HepG2 (cell line): ENCODE data around the gene RUVBL1. TPM values are rescaled to one million over a fixed set of nuclear protein-coding genes. Genes with fewer than 3 reads are reported as not detected.

Source experiments
- CBX5 ChIP-seq: sonication (generic); formaldehyde crosslinking; IDR thresholded peaks from 2 replicates; pipeline ENCODE4 v1.4.0; 2020; ENCODE audit warnings: missing genetic modification reagents, borderline replicate concordance
- SALL1 ChIP-seq: sonication (generic); formaldehyde crosslinking; IDR thresholded peaks from 2 replicates; pipeline ENCODE4 v1.8.0; 2022; ENCODE audit warnings: mild to moderate bottlenecking, missing genetic modification reagents
- SKI ChIP-seq: fragments of 450-650 bp; IDR thresholded peaks from one replicate; pipeline ENCODE4 v1.6.1; 2018; ENCODE audit warnings: mild to moderate bottlenecking; ENCODE audit not compliant: partially characterized antibody
- SP5 ChIP-seq: IDR thresholded peaks from 2 replicates; pipeline ENCODE4 v1.6.1; 2016; ENCODE audit warnings: low read depth, borderline replicate concordance
- TBL1XR1 ChIP-seq: fragments of 150-350 bp; IDR thresholded peaks from 2 replicates; pipeline ENCODE4 v1.6.1; 2014; ENCODE audit warnings: borderline replicate concordance, low read length; ENCODE audit not compliant: partially characterized antibody
- polyA plus RNA-seq, 8 experiments: library from polyadenylated mRNA; depleted of rRNA in 3 of 8; stranded (reverse) in 7 of 8; unstranded in 1 of 8; fragments of >200 nt; fragmentation: Illumina TruSeq in 4 of 8; extraction: Trizol in 4 of 8; gene quantifications; 2 replicates each; pipeline versions ENCODE4 v1.2.1 to v1.2.3, GENCODE V29; 2011 to 2016; ENCODE audit warnings: low read depth in 4 of 8, missing spikeins in 1 of 8, mixed read lengths in 1 of 8; ENCODE audit not compliant: insufficient read depth in 1 of 8
- total RNA-seq, 5 experiments: library from RNA; depleted of rRNA; stranded (reverse); fragments of >200 nt; fragmentation: Illumina TruSeq; extraction: Trizol; gene quantifications; 2 replicates each; pipeline ENCODE4 v1.2.3, GENCODE V29; 2016; ENCODE audit warnings: low read depth in 1 of 5
- TF ChIP-seq, protein P1 (sequence below): sonication (generic); formaldehyde crosslinking; IDR thresholded peaks from 2 replicates; pipeline ENCODE4 v1.4.0; 2020; ENCODE audit warnings: missing genetic modification reagents
- TF ChIP-seq, protein P2 (sequence below): sonication (generic); formaldehyde crosslinking; IDR thresholded peaks from 2 replicates; pipeline ENCODE4 v1.4.0; 2020; ENCODE audit warnings: missing genetic modification reagents
- TF ChIP-seq, protein P3 (sequence below): sonication (generic); formaldehyde crosslinking; IDR thresholded peaks from 2 replicates; pipeline ENCODE4 v1.4.0; 2020; ENCODE audit warnings: missing genetic modification reagents, mild to moderate bottlenecking, borderline replicate concordance

Gene RUVBL1
- total and polyA plus RNA-seq, 2 of the 13 experiments (the other 11 are each of a cell fraction or from before 2014, with no cell fraction given) = 32.7 to 86.3 TPM

DNA sequence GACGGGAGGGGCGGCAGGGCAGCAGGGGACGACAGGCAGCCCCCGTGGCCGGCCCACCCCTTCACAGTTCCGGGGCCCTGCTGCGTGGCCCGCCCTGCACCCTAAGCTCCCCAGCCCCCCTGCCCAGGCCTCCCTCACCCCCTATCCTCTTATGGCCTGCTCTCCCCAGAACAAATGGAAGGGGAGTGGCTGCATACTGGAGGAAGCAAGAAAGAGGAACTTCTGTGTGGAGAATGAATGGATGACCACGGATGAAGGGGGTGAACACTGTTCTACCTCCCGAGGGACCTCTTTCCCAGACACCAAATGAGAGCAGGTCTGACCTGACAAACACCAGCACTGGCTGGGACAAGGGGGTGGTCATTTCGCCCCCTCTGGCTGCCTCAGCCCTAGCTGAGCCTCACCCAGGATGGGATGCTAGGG, 46.4 kb downstream of the RUVBL1 start (continued):
- TF ChIP-seq, protein P1, sequence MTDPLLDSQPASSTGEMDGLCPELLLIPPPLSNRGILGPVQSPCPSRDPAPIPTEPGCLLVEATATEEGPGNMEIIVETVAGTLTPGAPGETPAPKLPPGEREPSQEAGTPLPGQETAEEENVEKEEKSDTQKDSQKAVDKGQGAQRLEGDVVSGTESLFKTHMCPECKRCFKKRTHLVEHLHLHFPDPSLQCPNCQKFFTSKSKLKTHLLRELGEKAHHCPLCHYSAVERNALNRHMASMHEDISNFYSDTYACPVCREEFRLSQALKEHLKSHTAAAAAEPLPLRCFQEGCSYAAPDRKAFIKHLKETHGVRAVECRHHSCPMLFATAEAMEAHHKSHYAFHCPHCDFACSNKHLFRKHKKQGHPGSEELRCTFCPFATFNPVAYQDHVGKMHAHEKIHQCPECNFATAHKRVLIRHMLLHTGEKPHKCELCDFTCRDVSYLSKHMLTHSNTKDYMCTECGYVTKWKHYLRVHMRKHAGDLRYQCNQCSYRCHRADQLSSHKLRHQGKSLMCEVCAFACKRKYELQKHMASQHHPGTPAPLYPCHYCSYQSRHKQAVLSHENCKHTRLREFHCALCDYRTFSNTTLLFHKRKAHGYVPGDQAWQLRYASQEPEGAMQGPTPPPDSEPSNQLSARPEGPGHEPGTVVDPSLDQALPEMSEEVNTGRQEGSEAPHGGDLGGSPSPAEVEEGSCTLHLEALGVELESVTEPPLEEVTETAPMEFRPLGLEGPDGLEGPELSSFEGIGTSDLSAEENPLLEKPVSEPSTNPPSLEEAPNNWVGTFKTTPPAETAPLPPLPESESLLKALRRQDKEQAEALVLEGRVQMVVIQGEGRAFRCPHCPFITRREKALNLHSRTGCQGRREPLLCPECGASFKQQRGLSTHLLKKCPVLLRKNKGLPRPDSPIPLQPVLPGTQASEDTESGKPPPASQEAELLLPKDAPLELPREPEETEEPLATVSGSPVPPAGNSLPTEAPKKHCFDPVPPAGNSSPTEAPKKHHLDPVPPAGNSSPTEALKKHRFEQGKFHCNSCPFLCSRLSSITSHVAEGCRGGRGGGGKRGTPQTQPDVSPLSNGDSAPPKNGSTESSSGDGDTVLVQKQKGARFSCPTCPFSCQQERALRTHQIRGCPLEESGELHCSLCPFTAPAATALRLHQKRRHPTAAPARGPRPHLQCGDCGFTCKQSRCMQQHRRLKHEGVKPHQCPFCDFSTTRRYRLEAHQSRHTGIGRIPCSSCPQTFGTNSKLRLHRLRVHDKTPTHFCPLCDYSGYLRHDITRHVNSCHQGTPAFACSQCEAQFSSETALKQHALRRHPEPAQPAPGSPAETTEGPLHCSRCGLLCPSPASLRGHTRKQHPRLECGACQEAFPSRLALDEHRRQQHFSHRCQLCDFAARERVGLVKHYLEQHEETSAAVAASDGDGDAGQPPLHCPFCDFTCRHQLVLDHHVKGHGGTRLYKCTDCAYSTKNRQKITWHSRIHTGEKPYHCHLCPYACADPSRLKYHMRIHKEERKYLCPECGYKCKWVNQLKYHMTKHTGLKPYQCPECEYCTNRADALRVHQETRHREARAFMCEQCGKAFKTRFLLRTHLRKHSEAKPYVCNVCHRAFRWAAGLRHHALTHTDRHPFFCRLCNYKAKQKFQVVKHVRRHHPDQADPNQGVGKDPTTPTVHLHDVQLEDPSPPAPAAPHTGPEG (CRISPR knock-in tag) = no peak
- no peak for TF ChIP-seq CBX5 (CRISPR knock-in tag)
- no peak for TF ChIP-seq SKI
- TF ChIP-seq SALL1 = no peak
- no peak for TF ChIP-seq TBL1XR1
- TF ChIP-seq SP5 (CRISPR knock-in tag) = no peak
- TF ChIP-seq, protein P2, sequence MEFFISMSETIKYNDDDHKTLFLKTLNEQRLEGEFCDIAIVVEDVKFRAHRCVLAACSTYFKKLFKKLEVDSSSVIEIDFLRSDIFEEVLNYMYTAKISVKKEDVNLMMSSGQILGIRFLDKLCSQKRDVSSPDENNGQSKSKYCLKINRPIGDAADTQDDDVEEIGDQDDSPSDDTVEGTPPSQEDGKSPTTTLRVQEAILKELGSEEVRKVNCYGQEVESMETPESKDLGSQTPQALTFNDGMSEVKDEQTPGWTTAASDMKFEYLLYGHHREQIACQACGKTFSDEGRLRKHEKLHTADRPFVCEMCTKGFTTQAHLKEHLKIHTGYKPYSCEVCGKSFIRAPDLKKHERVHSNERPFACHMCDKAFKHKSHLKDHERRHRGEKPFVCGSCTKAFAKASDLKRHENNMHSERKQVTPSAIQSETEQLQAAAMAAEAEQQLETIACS (CRISPR knock-in tag) = no peak
- TF ChIP-seq, protein P3, sequence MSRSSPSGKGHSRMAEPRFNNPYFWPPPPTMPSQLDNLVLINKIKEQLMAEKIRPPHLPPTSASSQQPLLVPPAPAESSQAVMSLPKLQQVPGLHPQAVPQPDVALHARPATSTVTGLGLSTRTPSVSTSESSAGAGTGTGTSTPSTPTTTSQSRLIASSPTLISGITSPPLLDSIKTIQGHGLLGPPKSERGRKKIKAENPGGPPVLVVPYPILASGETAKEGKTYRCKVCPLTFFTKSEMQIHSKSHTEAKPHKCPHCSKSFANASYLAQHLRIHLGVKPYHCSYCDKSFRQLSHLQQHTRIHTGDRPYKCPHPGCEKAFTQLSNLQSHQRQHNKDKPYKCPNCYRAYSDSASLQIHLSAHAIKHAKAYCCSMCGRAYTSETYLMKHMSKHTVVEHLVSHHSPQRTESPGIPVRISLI = no peak
